Measurements from ENCODE around the gene SPARC. TPM values are rescaled to one million over a fixed set of nuclear protein-coding genes. Genes with fewer than 3 reads are reported as not detected.

SPARC gene
- total and polyA plus RNA-seq, 8 donors: 1,647 to 5,045 (median 2,169) TPM

DNA sequence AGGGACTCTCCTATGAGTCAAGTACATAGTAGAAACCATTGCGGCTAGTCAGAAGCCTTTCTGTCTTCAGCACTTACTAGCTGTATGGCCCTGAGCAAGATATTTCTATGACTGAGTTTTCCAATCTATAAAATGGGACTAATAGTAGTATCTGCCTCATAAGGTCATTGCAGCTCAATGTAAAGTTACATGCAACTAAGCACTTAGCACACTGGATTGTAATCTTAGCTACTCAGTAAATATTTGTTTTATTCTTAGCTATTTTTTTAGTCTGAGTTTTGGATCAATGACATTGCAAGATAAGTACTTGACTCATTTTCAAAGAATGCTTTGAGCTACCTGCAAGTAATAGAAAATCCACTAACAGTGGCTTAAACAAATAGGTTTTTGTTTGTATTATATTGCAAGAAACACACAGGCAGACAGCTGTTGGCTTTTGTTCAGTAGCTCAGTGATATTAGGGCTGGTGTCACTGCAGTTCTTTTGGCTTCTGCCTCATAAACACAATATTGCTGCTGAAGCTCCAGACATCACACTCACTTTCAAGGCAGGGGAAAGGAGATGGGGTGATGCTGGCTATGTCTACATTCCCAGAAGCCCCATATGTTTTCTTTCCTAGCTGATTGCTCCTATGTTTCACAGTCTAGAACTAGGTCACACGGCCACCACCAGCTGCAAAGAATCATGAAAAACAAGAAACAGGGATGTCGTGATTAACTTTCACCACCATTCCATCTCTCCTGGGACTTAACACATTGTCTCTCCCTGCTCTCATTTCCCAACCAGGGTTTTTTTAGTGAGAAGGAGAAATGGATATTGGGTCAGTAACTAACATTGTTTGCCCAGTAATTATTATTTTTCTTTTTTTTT, 68.6 kb downstream of the SPARC start:
- H3K27me3 ChIP-seq: peaks cover 0 to 24% of the 10 kb centered on the region in 2 donors
- TF ChIP-seq CTCF (IDR thresholded peaks at IDR 0.05): no peak
- H3K4me1 ChIP-seq: no peaks in the 10 kb centered on the region
- DNase-seq: no peak
- no peak overlapping the region for H3K4me3 ChIP-seq
- intact Hi-C loops (cut with DNase I): no loop called here
- no peaks in the 10 kb centered on the region for H3K36me3 ChIP-seq
- H3K27ac ChIP-seq: no peak overlapping the region
- ATAC-seq: peak; percentile 69
- H3K9me3 ChIP-seq: no peaks in the 10 kb centered on the region

GRCh38 chr5:151617383-151617840, 69.3 kb downstream of the SPARC start:
- ATAC-seq (no peak), DNase-seq (no peak)
- no peaks in the 10 kb centered on the region for H3K9me3 ChIP-seq
- no peaks in the 10 kb centered on the region for H3K4me1 ChIP-seq
- intact Hi-C loops (cut with DNase I): no loop called here
- TF ChIP-seq CTCF (IDR thresholded peaks at IDR 0.05): no peak
- no peaks in the 10 kb centered on the region for H3K36me3 ChIP-seq
- no peak overlapping the region for H3K27ac ChIP-seq
- H3K4me3 ChIP-seq: no peak overlapping the region
- H3K27me3 ChIP-seq: peaks cover 0 to 24% of the 10 kb centered on the region in 2 donors

DNA sequence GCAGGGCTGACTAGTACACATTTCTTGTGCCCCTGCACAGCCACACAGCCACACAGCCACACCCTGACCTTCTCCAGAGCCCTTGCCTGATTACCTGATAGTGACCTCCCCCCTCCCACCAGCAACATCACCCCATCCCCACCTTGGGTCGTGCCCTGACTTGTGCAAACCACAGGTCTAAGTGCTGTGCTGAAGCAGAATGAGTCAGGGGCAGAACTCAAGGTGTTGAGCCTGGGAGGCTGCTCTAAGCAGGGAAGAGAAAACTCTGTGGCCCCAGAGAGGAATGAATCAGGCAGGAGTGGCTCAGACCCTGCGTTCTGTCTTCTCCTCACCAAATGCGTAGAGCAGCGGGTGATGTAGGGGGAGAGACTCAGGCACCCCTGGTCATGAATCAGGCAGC, 71.3 kb downstream of the SPARC start:
- intact Hi-C loops (cut with DNase I): no loop called here
- peak; percentile 70 for ATAC-seq
- no peak overlapping the region for H3K27ac ChIP-seq
- DNase-seq: no peak
- no peaks in the 10 kb centered on the region for H3K4me1 ChIP-seq
- H3K36me3 ChIP-seq: no peaks in the 10 kb centered on the region
- no peak for TF ChIP-seq CTCF (IDR thresholded peaks at IDR 0.05)
- no peak overlapping the region for H3K4me3 ChIP-seq
- H3K27me3 ChIP-seq: peaks cover 0 to 10% of the 10 kb centered on the region in 2 donors
- H3K9me3 ChIP-seq: no peaks in the 10 kb centered on the region

GRCh38 chr5:151614565-151614964, 72.2 kb downstream of the SPARC start:
- no peak for ATAC-seq
- no peak for DNase-seq
- peaks cover 0 to 3% of the 10 kb centered on the region in 2 donors for H3K27me3 ChIP-seq
- intact Hi-C loops (cut with DNase I): no loop called here
- H3K27ac ChIP-seq: no peak overlapping the region
- H3K4me3 ChIP-seq: no peak overlapping the region
- H3K9me3 ChIP-seq: no peaks in the 10 kb centered on the region
- no peaks in the 10 kb centered on the region for H3K36me3 ChIP-seq
- no peaks in the 10 kb centered on the region for H3K4me1 ChIP-seq
- no peak for TF ChIP-seq CTCF (IDR thresholded peaks at IDR 0.05)

DNA sequence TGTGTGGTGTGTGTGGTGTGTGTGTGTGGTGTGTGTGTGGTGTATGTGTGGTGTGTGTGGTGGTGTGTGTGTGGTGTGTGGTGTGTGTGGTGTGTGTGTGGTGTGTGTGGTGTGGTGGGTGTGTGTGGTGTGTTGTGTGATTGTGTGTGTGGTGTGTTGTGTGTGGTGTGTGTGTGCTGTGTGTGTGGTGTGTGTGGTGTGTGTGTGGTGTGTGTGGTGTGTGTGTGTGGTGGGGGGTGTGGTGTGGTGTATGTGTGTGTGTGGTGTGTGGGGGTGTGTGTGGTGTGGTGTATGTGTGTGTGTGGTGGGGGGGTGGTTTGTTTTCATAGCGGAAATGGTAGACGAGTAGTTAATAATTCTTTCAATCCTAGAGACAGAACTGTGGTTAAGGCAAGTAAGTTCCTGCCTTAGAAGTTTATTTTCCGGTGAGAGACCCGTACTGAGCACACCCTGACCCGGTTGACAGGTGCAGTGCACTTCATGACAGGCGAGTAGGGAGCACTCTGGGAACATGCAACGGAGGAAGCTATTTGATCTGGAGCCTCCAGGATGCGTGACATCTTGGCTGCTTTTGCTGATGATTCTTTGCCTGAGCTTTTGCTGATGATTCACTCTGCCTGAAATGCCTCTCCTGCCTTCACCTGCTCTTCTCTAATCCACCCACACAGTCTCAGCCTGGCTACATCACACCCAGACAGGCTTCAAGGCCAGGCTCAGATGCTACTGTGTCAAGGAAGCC, 73.9 kb downstream of the SPARC start:
- ATAC-seq (peak; percentile 10), DNase-seq (no peak)
- no peaks in the 10 kb centered on the region for H3K4me1 ChIP-seq
- intact Hi-C loops (cut with DNase I): no loop called here
- no peaks in the 10 kb centered on the region for H3K36me3 ChIP-seq
- H3K4me3 ChIP-seq: no peak overlapping the region
- H3K27me3 ChIP-seq: no peaks in the 10 kb centered on the region
- H3K27ac ChIP-seq: no peak overlapping the region
- TF ChIP-seq CTCF (IDR thresholded peaks at IDR 0.05): no peak
- H3K9me3 ChIP-seq: no peaks in the 10 kb centered on the region

Measured in left lung (tissue), 10 donors.